Endothelial cell of umbilical vein (primary cell): ENCODE results near the gene ZSWIM5. TPM values are rescaled to one million over a fixed set of nuclear protein-coding genes. Genes with fewer than 3 reads are reported as not detected.

Source experiments
- BruUV-seq: library from RNA; stranded (reverse); fragments of 400-500 nt; replicated peaks from 2 replicates; lab custom pipeline; 2021; lab: Mats Ljungman, UMichigan
- CTCF ChIA-PET: fragments of 300-600, 350-600 bp; sonication (Branson Sonifier 250); formaldehyde crosslinking; loops from one replicate; lab custom pipeline; 2021; ENCODE audit warnings: antibody characterized with exemption, inconsistent platforms; lab: Charles Lee
- POLR2A ChIA-PET: fragments of 300-600, 350-600 bp; sonication (Branson Sonifier 250); formaldehyde crosslinking; loops from one replicate; lab custom pipeline; 2021; ENCODE audit warnings: antibody characterized with exemption, inconsistent platforms; lab: Charles Lee
- DNase-seq: peaks from one replicate; pipeline ENCODE4 v3.0.0-alpha.2; 2011; ENCODE audit warnings: low read depth, low spot score
- FAIRE-seq: peaks from 2 replicates; lab custom pipeline; 2011; peaks lifted over from hg19 to GRCh38; lab: Jason Lieb, UNC
- H2AFZ ChIP-seq: 2 replicates; pipeline ENCODE4 v1.6.0; 2012; ENCODE audit warnings: low read depth, low read length, control low read depth, inconsistent platforms
- H3K27ac ChIP-seq: 2 replicates; pipeline ENCODE4 v1.5.1; 2011; ENCODE audit warnings: low read depth, mild to moderate bottlenecking, control low read depth, low read length, moderate library complexity; ENCODE audit not compliant: insufficient read depth
- H3K27me3 ChIP-seq, 2 experiments: 2 replicates each; pipeline versions ENCODE4 v1.6.0 to v1.6.1; 2011; ENCODE audit warnings: low read length in 2 of 2, mixed read lengths in 1 of 2; ENCODE audit not compliant: control insufficient read depth in 2 of 2, insufficient read depth in 2 of 2
- H3K36me3 ChIP-seq, 2 experiments: 2 replicates in 1 of 2; 3 replicates in 1 of 2; pipeline ENCODE4 v1.5.1; 2011; ENCODE audit warnings: low read length in 2 of 2, mild to moderate bottlenecking in 1 of 2, moderate library complexity in 1 of 2; ENCODE audit not compliant: control insufficient read depth in 2 of 2, insufficient read depth in 2 of 2; ENCODE audit errors: extremely low read depth in 1 of 2
- H3K4me1 ChIP-seq: 3 replicates; pipeline ENCODE4 v1.5.1; 2011; ENCODE audit warnings: mild to moderate bottlenecking, low read length; ENCODE audit not compliant: control insufficient read depth, insufficient read depth; ENCODE audit errors: extremely low read depth
- H3K4me2 ChIP-seq: 2 replicates; pipeline ENCODE4 v1.6.1; 2011; ENCODE audit warnings: low read length, control low read depth, mixed read lengths; ENCODE audit not compliant: insufficient read depth
- H3K4me3 ChIP-seq, 3 experiments: fragments of 200-600 bp in 1 of 3; sonication (generic), shearing (Covaris generic) in 1 of 3; replicated peaks in 1 of 3; 2 replicates each; pipeline ENCODE4 v1.5.1; 2011 to 2016; ENCODE audit warnings: control low read depth in 3 of 3, low read length in 3 of 3, mild to moderate bottlenecking in 2 of 3, inconsistent platforms in 1 of 3, low read depth in 1 of 3, moderate library complexity in 1 of 3; ENCODE audit not compliant: insufficient read depth in 1 of 3
- H3K79me2 ChIP-seq: 2 replicates; pipeline ENCODE4 v1.6.0; 2012; ENCODE audit warnings: low read length, inconsistent platforms; ENCODE audit not compliant: control insufficient read depth, insufficient read depth
- H3K9ac ChIP-seq: replicated peaks from 2 replicates; pipeline ENCODE3; 2011; ENCODE audit warnings: low read length, control low read depth; ENCODE audit not compliant: insufficient read depth; ENCODE audit errors: extremely low read depth
- H3K9me1 ChIP-seq: replicated peaks from 3 replicates; pipeline ENCODE4 v1.6.0; 2011; ENCODE audit warnings: mild to moderate bottlenecking, low read length; ENCODE audit not compliant: control insufficient read depth, insufficient read depth; ENCODE audit errors: extremely low read depth
- H3K9me3 ChIP-seq: replicated peaks from 2 replicates; pipeline ENCODE4 v1.5.1; 2012; ENCODE audit warnings: low read length, inconsistent platforms; ENCODE audit not compliant: control insufficient read depth, insufficient read depth
- H4K20me1 ChIP-seq: replicated peaks from 2 replicates; pipeline ENCODE3; 2011; ENCODE audit warnings: mild to moderate bottlenecking, low read length; ENCODE audit not compliant: control insufficient read depth, insufficient read depth; ENCODE audit errors: extremely low read depth
- CTCF ChIP-seq, 2 donors: IDR thresholded peaks; 1 replicate in 1 of 2; 2 replicates in 1 of 2; pipeline ENCODE4 v1.5.1; 2011; ENCODE audit warnings: low read length in 2 of 2, mild to moderate bottlenecking in 2 of 2, moderate library complexity in 2 of 2, control low read depth in 1 of 2, inconsistent platforms in 1 of 2, low read depth in 1 of 2; ENCODE audit not compliant: insufficient read depth in 1 of 2; ENCODE audit errors: extremely low read depth in 1 of 2
- EZH2 ChIP-seq: IDR thresholded peaks from 2 replicates; pipeline ENCODE4 v1.6.1; 2012; ENCODE audit warnings: borderline replicate concordance, low read depth, mild to moderate bottlenecking, moderate library complexity, low read length, inconsistent platforms; ENCODE audit not compliant: severe bottlenecking
- FOS ChIP-seq: IDR thresholded peaks from 2 replicates; pipeline ENCODE4 v1.6.1; 2011; ENCODE audit warnings: mild to moderate bottlenecking, low read length, moderate library complexity, borderline replicate concordance; ENCODE audit not compliant: insufficient read depth
- GATA2 ChIP-seq: IDR thresholded peaks from 2 replicates; pipeline ENCODE4 v1.7.0; 2011; ENCODE audit warnings: low read depth, mild to moderate bottlenecking, moderate library complexity, mixed read lengths, low read length; ENCODE audit not compliant: insufficient read length, insufficient read depth
- JUN ChIP-seq: IDR thresholded peaks from 2 replicates; pipeline ENCODE4 v1.6.1; 2011; ENCODE audit warnings: borderline replicate concordance, low read depth; ENCODE audit not compliant: insufficient read length, insufficient read depth
- MAX ChIP-seq: IDR thresholded peaks from 2 replicates; pipeline ENCODE4 v1.6.1; 2011; ENCODE audit not compliant: insufficient read depth, insufficient read length
- MYC ChIP-seq: IDR thresholded peaks from one replicate; pipeline ENCODE4 v1.6.1; 2011; ENCODE audit warnings: mild to moderate bottlenecking, low read depth, low read length
- POLR2A ChIP-seq: IDR thresholded peaks from 2 replicates; pipeline ENCODE4 v1.6.1; 2012; ENCODE audit warnings: low read depth, mild to moderate bottlenecking, control low read depth, low read length
- POLR2AphosphoS5 ChIP-seq: IDR thresholded peaks from 2 replicates; pipeline ENCODE4 v1.6.1; 2012; ENCODE audit warnings: low read depth, mild to moderate bottlenecking, control low read depth, low read length, moderate library complexity; ENCODE audit not compliant: insufficient read depth
- dilution Hi-C: fragments of 300-500 bp; cut with MboI; formaldehyde crosslinking; loops from one replicate; pipeline ENCODE4 v1.15.0; 2019; ENCODE audit warnings: low sequenced_read_pairs; ENCODE audit not compliant: extremely low pct_ligation_motif_present
- intact Hi-C: fragments of 100-400 bp; cut with micrococcal nuclease; formaldehyde crosslinking; loops from one replicate; pipeline ENCODE4 v1.10.0; 2022
- polyA plus RNA-seq, 4 experiments: library from polyadenylated mRNA; depleted of rRNA in 3 of 4; stranded (reverse) in 3 of 4; unstranded in 1 of 4; fragments of >200 nt; gene quantifications; 2 replicates each; pipeline versions ENCODE4 v1.2.1 to v1.2.3, GENCODE V29; 2011 to 2012; ENCODE audit warnings: missing spikeins in 1 of 4
- total RNA-seq: library from RNA; stranded (reverse); gene quantifications from 2 replicates; pipeline ENCODE4 v1.2.3, GENCODE V29; 2021

Gene ZSWIM5
- total and polyA plus RNA-seq, 2 donors (not counting 3 experiments of a cell fraction or from before 2014, with no cell fraction given), result 1.6 to 4.3 TPM

GRCh38 chr1:45230537-45230936, 24.1 kb upstream of the ZSWIM5 start:
- DNase-seq (no peak), FAIRE-seq (no peak)
- H3K9me1 ChIP-seq, result no peaks in the 10 kb centered on the region
- no peaks in the 10 kb centered on the region for H3K4me1 ChIP-seq
- dilution Hi-C loops (no loop called here), intact Hi-C loops (no loop called here)
- H4K20me1 ChIP-seq, result no peaks in the 10 kb centered on the region
- H3K9ac ChIP-seq, result no peak overlapping the region
- TF ChIP-seq GATA2 (no peak), CTCF (IDR thresholded peaks at IDR 0.05; ENCODE audit: extremely low read depth in 1 of 2, insufficient read depth in 1 of 2, low read depth in 1 of 2, low read length in 2 of 2) (no peak), EZH2 (no peak), JUN (no peak), MAX (no peak), FOS (no peak), POLR2A (no peak), POLR2AphosphoS5 (no peak), MYC (no peak)
- H3K27ac ChIP-seq, result no peak overlapping the region
- BruUV-seq, result no TSS peak
- H3K36me3 ChIP-seq, result no peaks in the 10 kb centered on the region
- H3K9me3 ChIP-seq, result no peaks in the 10 kb centered on the region
- no peak overlapping the region for H3K4me3 ChIP-seq
- no peaks in the 10 kb centered on the region for H3K79me2 ChIP-seq
- CTCF ChIA-PET, result no interaction called here
- no peaks in the 10 kb centered on the region for H3K27me3 ChIP-seq
- POLR2A ChIA-PET, result no interaction called here
- no peak overlapping the region for H2AFZ ChIP-seq
- no peak overlapping the region for H3K4me2 ChIP-seq
